ENCODE results near the gene SKI. TPM values are rescaled to one million over a fixed set of nuclear protein-coding genes. Genes with fewer than 3 reads are reported as not detected.

SKI gene
- total and polyA plus RNA-seq, 2 of the 8 experiments (the other 6 are each of a cell fraction or from before 2014, with no cell fraction given) = 8.3 to 87.6 TPM

GRCh38 chr1:2194898-2195673 is 33.0 kb upstream of the SKI start (continued):
- TF ChIP-seq, protein P1, sequence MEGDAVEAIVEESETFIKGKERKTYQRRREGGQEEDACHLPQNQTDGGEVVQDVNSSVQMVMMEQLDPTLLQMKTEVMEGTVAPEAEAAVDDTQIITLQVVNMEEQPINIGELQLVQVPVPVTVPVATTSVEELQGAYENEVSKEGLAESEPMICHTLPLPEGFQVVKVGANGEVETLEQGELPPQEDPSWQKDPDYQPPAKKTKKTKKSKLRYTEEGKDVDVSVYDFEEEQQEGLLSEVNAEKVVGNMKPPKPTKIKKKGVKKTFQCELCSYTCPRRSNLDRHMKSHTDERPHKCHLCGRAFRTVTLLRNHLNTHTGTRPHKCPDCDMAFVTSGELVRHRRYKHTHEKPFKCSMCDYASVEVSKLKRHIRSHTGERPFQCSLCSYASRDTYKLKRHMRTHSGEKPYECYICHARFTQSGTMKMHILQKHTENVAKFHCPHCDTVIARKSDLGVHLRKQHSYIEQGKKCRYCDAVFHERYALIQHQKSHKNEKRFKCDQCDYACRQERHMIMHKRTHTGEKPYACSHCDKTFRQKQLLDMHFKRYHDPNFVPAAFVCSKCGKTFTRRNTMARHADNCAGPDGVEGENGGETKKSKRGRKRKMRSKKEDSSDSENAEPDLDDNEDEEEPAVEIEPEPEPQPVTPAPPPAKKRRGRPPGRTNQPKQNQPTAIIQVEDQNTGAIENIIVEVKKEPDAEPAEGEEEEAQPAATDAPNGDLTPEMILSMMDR (IDR thresholded peaks at IDR 0.05; ENCODE audit: control extremely low read depth in 1 of 3, insufficient read depth in 1 of 3, low read depth in 1 of 3, low read length in 3 of 3) = peak in 2 of 3 experiments; percentile 94 to 96; a peak in 3 of 4 replicates
- no peak for TF ChIP-seq GTF2F1 (IDR thresholded peaks at IDR 0.05; ENCODE audit: borderline replicate concordance, low read depth, low read length)
- peak; percentile 58 for TF ChIP-seq KDM4A (IDR thresholded peaks at IDR 0.05; ENCODE audit: low read depth, low read length, severe bottlenecking)
- no peak for TF ChIP-seq CHD2 (IDR thresholded peaks at IDR 0.05; ENCODE audit: low read length)
- no peak for TF ChIP-seq CHD1 (IDR thresholded peaks at IDR 0.05; ENCODE audit: low read depth, low read length)
- peak; percentile 30; the same call in 1 of the 2 replicates for TF ChIP-seq YY1 (IDR thresholded peaks at IDR 0.05; ENCODE audit: low read depth, low read length)
- 0 out of 2 replicates have a peak, but pooled peaks have one; percentile 34 for TF ChIP-seq KDM1A (IDR thresholded peaks at IDR 0.05; ENCODE audit: borderline replicate concordance, low read length)
- no peak for TF ChIP-seq POLR2AphosphoS5 (IDR thresholded peaks at IDR 0.05; ENCODE audit: low read depth, low read length)
- no peak for TF ChIP-seq EP300 (IDR thresholded peaks at IDR 0.05; ENCODE audit: borderline replicate concordance in 1 of 2, low read depth in 2 of 2, low read length in 2 of 2)
- no peak for TF ChIP-seq NRF1 (IDR thresholded peaks at IDR 0.05; ENCODE audit: low read depth, low read length)
- TF ChIP-seq RNF2 (IDR thresholded peaks at IDR 0.05; ENCODE audit: borderline replicate concordance, low read depth, low read length, missing control alignments, poor library complexity, severe bottlenecking) = no peak
- no peak for TF ChIP-seq TCF12 (IDR thresholded peaks at IDR 0.05; ENCODE audit: low read depth, low read length)
- TF ChIP-seq, protein P2, sequence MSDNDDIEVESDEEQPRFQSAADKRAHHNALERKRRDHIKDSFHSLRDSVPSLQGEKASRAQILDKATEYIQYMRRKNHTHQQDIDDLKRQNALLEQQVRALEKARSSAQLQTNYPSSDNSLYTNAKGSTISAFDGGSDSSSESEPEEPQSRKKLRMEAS (IDR thresholded peaks at IDR 0.05) = peak; percentile 63
- TF ChIP-seq SRF (IDR thresholded peaks at IDR 0.05; ENCODE audit: low read depth, low read length) = no peak
- TF ChIP-seq JUND (IDR thresholded peaks at IDR 0.05; ENCODE audit: low read length) = no peak
- TF ChIP-seq TAF7 (optimal IDR thresholded peaks at IDR 0.05; ENCODE audit: borderline replicate concordance, low read depth, low read length) = no peak
- TF ChIP-seq MAFK (IDR thresholded peaks at IDR 0.05; ENCODE audit: low read depth, low read length) = no peak
- TF ChIP-seq USF2 (IDR thresholded peaks at IDR 0.05; ENCODE audit: low read length) = no peak
- no peak for TF ChIP-seq SIX5 (IDR thresholded peaks at IDR 0.05; ENCODE audit: low read depth, low read length)

Data from H1 (cell line).